H9 (cell line): ENCODE results near the gene CRELD2. TPM values are rescaled to one million over a fixed set of nuclear protein-coding genes. Genes with fewer than 3 reads are reported as not detected.

Experiments used
- DNase-seq: peaks from one replicate; pipeline ENCODE4 v3.0.0-alpha.2; 2017
- H2AFZ ChIP-seq: one replicate; pipeline ENCODE4 v1.6.1; 2013; ENCODE audit warnings: mild to moderate bottlenecking, low read length, control low read depth, moderate library complexity
- H2AK5ac ChIP-seq: 2 replicates; pipeline ENCODE4 v1.6.1; 2013; ENCODE audit warnings: low read length, control low read depth, mixed read lengths; ENCODE audit not compliant: insufficient read length
- H2BK120ac ChIP-seq: one replicate; pipeline ENCODE4 v1.6.1; 2013; ENCODE audit warnings: low read depth, mild to moderate bottlenecking, low read length, control low read depth, inconsistent platforms; ENCODE audit not compliant: poor library complexity, severe bottlenecking
- H2BK12ac ChIP-seq: 2 replicates; pipeline ENCODE4 v1.6.1; 2013; ENCODE audit warnings: low read length, control low read depth, mixed read lengths, low read depth; ENCODE audit not compliant: insufficient read length
- H2BK15ac ChIP-seq: 2 replicates; pipeline ENCODE4 v1.6.1; 2013; ENCODE audit warnings: low read depth, low read length, control low read depth
- H2BK20ac ChIP-seq: one replicate; pipeline ENCODE4 v1.6.1; 2013; ENCODE audit warnings: low read depth, mild to moderate bottlenecking, low read length, control low read depth, inconsistent platforms; ENCODE audit not compliant: poor library complexity, severe bottlenecking
- H2BK5ac ChIP-seq: 2 replicates; pipeline ENCODE4 v1.6.1; 2013; ENCODE audit warnings: low read length, control low read depth, mixed read lengths; ENCODE audit not compliant: insufficient read length
- H3K14ac ChIP-seq: 2 replicates; pipeline ENCODE4 v1.6.1; 2013; ENCODE audit warnings: low read length, control low read depth; ENCODE audit not compliant: insufficient read depth
- H3K18ac ChIP-seq: 2 replicates; pipeline ENCODE4 v1.6.1; 2013; ENCODE audit warnings: low read depth, mild to moderate bottlenecking, mixed read lengths, low read length, control low read depth; ENCODE audit not compliant: insufficient read length
- H3K23ac ChIP-seq: 2 replicates; pipeline ENCODE4 v1.6.1; 2013; ENCODE audit warnings: low read length, control low read depth, mixed read lengths, low read depth; ENCODE audit not compliant: insufficient read length
- H3K23me2 ChIP-seq: 2 replicates; pipeline ENCODE4 v1.6.1; 2013; ENCODE audit warnings: low read depth, mild to moderate bottlenecking, mixed read lengths, low read length, control low read depth; ENCODE audit not compliant: insufficient read length, poor library complexity, severe bottlenecking
- H3K27ac ChIP-seq: 2 replicates; pipeline ENCODE4 v1.5.1; 2013; ENCODE audit warnings: low read length, control low read depth, mixed read lengths, low read depth; ENCODE audit not compliant: insufficient read length
- H3K27me3 ChIP-seq: 2 replicates; pipeline ENCODE4 v1.6.1; 2013; ENCODE audit warnings: low read length, control low read depth, inconsistent platforms; ENCODE audit not compliant: insufficient read depth
- H3K4ac ChIP-seq: 2 replicates; pipeline ENCODE4 v1.6.1; 2013; ENCODE audit warnings: low read depth, mild to moderate bottlenecking, control low read depth, inconsistent platforms, low read length, moderate library complexity
- H3K4me1 ChIP-seq: 2 replicates; pipeline ENCODE4 v1.6.1; 2013; ENCODE audit warnings: low read length, control low read depth, inconsistent platforms; ENCODE audit not compliant: insufficient read depth
- H3K4me2 ChIP-seq: 2 replicates; pipeline ENCODE4 v1.6.1; 2013; ENCODE audit warnings: low read length, control low read depth, mixed read lengths; ENCODE audit not compliant: insufficient read length, insufficient read depth
- H3K56ac ChIP-seq: 2 replicates; pipeline ENCODE4 v1.6.1; 2013; ENCODE audit warnings: low read depth, mild to moderate bottlenecking, mixed read lengths, low read length, control low read depth; ENCODE audit not compliant: insufficient read length
- H3K79me1 ChIP-seq: 2 replicates; pipeline ENCODE4 v1.6.1; 2013; ENCODE audit warnings: low read depth, mild to moderate bottlenecking, moderate library complexity, low read length, control low read depth, inconsistent platforms; ENCODE audit not compliant: insufficient read depth, poor library complexity, severe bottlenecking
- H3K79me2 ChIP-seq: 2 replicates; pipeline ENCODE4 v1.6.1; 2013; ENCODE audit warnings: low read length, control low read depth, inconsistent platforms; ENCODE audit not compliant: insufficient read depth
- H3K9ac ChIP-seq: 2 replicates; pipeline ENCODE4 v1.6.1; 2013; ENCODE audit warnings: low read length, control low read depth, mixed read lengths; ENCODE audit not compliant: insufficient read length; ENCODE audit errors: extremely low read depth
- H3K9me3 ChIP-seq: one replicate; pipeline ENCODE4 v1.6.1; 2013; ENCODE audit warnings: low read depth, low read length, inconsistent platforms; ENCODE audit not compliant: control insufficient read depth
- H3T11ph ChIP-seq: one replicate; pipeline ENCODE4 v1.6.1; 2013; ENCODE audit warnings: mild to moderate bottlenecking, low read length, control low read depth, inconsistent platforms
- H4K20me1 ChIP-seq: one replicate; pipeline ENCODE4 v1.6.1; 2013; ENCODE audit not compliant: control insufficient read depth, insufficient read length, insufficient read depth
- H4K5ac ChIP-seq: 2 replicates; pipeline ENCODE4 v1.6.1; 2013; ENCODE audit warnings: low read depth, mild to moderate bottlenecking, mixed read lengths, low read length, control low read depth; ENCODE audit not compliant: insufficient read length
- H4K8ac ChIP-seq: replicated peaks from 2 replicates; pipeline ENCODE4 v1.6.1; 2013; ENCODE audit warnings: low read length, control low read depth, mixed read lengths, low read depth; ENCODE audit not compliant: insufficient read length
- H4K91ac ChIP-seq: 2 replicates; pipeline ENCODE4 v1.6.1; 2013; ENCODE audit warnings: low read depth, mild to moderate bottlenecking, moderate library complexity, mixed read lengths, low read length, control low read depth; ENCODE audit not compliant: insufficient read length
- H3K27ac Mint-ChIP-seq, 3 experiments: 2 replicates in 2 of 3; 3 replicates in 1 of 3; pipeline ENCODE4 v1.8.0; 2020 to 2021; ENCODE audit warnings: mixed read lengths in 3 of 3, mild to moderate bottlenecking in 1 of 3, moderate library complexity in 1 of 3
- H3K27me3 Mint-ChIP-seq: 2 replicates; pipeline ENCODE4 v1.8.0; 2021; ENCODE audit warnings: low read depth, mild to moderate bottlenecking, moderate library complexity, mixed read lengths
- H3K36me3 Mint-ChIP-seq, 3 experiments: 2 replicates in 2 of 3; 3 replicates in 1 of 3; pipeline ENCODE4 v1.8.0; 2020 to 2021; ENCODE audit warnings: low read depth in 3 of 3, mixed read lengths in 3 of 3; ENCODE audit not compliant: insufficient read depth in 1 of 3
- H3K4me1 Mint-ChIP-seq, 2 experiments: 2 replicates each; pipeline ENCODE4 v1.8.0; 2020; ENCODE audit warnings: mixed read lengths in 2 of 2
- H3K4me3 Mint-ChIP-seq, 2 experiments: 2 replicates in 1 of 2; 3 replicates in 1 of 2; pipeline ENCODE4 v1.8.0; 2020 to 2021; ENCODE audit warnings: mild to moderate bottlenecking in 2 of 2, mixed read lengths in 2 of 2, moderate library complexity in 1 of 2
- H3K9me3 Mint-ChIP-seq, 2 experiments: 2 replicates in 1 of 2; 3 replicates in 1 of 2; pipeline ENCODE4 v1.8.0; 2020; ENCODE audit warnings: mild to moderate bottlenecking in 2 of 2, mixed read lengths in 2 of 2, moderate library complexity in 1 of 2
- WGBS: extraction: QIAGEN DNeasy Blood & Tissue Kit; methylation state at CpG from one replicate; pipeline ENCODE4 v1.1.7; 2013; ENCODE audit warnings: missing lambda C conversion rate, low lambda C conversion rate, mixed read lengths; ENCODE audit not compliant: insufficient read length; ENCODE audit errors: extremely low coverage; 5-methylcytosine and 5-hydroxymethylcytosine counted together
- total RNA-seq: library from RNA; stranded (reverse); gene quantifications from 2 replicates; pipeline ENCODE4 v1.2.1, GENCODE V29; 2021
- TF ChIP-seq, protein P1 (sequence below): fragments of 200-600 bp; sonication (generic); conservative IDR thresholded peaks from 3 replicates; pipeline ENCODE4 v1.8.0; 2021; ENCODE audit warnings: antibody characterized with exemption, mild to moderate bottlenecking

The CRELD2 gene
- total RNA-seq, 1 experiment from 2014 or later, result 34.7 TPM

DNA sequence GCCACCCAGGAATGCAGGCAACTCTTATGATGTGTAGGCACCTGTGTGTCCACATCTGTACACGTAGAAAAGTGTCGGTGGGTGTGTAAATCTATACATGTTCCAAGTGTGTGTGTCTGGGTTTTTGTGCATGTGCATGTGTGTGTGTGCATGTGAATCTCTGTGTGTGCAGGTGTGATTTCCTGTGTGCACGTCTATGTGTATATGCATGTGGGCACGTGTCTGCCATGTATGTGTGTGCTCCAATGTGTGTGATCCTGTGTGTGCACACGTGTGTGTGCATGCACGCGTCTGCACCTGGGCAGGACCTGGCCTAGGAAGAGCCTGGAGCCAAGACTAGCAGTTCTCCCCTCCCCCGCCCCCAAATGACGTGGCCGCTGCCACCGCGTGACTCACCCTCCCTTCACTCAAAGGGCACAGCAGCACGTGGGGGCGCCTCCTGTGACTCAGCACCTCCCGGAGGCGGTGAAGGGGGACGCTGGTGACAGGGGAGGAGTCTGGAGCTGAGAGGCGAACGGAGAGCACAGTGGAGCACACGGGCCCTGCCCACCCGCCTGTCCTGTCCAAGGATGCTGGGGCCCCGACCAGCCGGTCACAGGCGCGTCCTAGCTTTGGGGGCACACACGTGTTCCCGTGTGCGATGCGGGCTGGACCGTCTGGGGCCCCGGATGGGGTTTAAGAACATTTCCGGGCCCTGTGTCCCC, 52.2 kb downstream of the CRELD2 start:
- DNase-seq, result peak; percentile 92
- H3K79me1 ChIP-seq, result no peaks in the 10 kb centered on the region
- no peak overlapping the region for H2BK15ac ChIP-seq
- no peak overlapping the region for H3K18ac ChIP-seq
- peaks cover 3% of the 10 kb centered on the region for H4K20me1 ChIP-seq
- no peak overlapping the region for H3K9ac ChIP-seq
- no peak overlapping the region for H3K14ac ChIP-seq
- peak overlapping the region; percentile 11 for H3K4me2 ChIP-seq
- Mint-ChIP-seq H3K27me3 (peaks cover 16% of the 10 kb centered on the region), H3K36me3 (peaks cover 0 to 2% (median 0%) of the 10 kb centered on the region in 3 experiments; a peak in 1 of 7 replicates), H3K9me3 (no peaks in the 10 kb centered on the region; a peak in 1 of 5 replicates), H3K27ac (peak overlapping the region in 1 of 3 experiments; percentile 92; a peak in 1 of 7 replicates), H3K4me1 (peaks cover 5 to 9% of the 10 kb centered on the region in 2 experiments), H3K4me3 (peak overlapping the region; percentile 59 to 74)
- H2AFZ ChIP-seq, result no peak overlapping the region
- no peak overlapping the region for H2AK5ac ChIP-seq
- H2BK12ac ChIP-seq, result no peak overlapping the region
- H3K27me3 ChIP-seq, result no peaks in the 10 kb centered on the region
- H3T11ph ChIP-seq, result no peak overlapping the region
- no peaks in the 10 kb centered on the region for H3K79me2 ChIP-seq
- no peak overlapping the region for H4K8ac ChIP-seq
- TF ChIP-seq, protein P1, sequence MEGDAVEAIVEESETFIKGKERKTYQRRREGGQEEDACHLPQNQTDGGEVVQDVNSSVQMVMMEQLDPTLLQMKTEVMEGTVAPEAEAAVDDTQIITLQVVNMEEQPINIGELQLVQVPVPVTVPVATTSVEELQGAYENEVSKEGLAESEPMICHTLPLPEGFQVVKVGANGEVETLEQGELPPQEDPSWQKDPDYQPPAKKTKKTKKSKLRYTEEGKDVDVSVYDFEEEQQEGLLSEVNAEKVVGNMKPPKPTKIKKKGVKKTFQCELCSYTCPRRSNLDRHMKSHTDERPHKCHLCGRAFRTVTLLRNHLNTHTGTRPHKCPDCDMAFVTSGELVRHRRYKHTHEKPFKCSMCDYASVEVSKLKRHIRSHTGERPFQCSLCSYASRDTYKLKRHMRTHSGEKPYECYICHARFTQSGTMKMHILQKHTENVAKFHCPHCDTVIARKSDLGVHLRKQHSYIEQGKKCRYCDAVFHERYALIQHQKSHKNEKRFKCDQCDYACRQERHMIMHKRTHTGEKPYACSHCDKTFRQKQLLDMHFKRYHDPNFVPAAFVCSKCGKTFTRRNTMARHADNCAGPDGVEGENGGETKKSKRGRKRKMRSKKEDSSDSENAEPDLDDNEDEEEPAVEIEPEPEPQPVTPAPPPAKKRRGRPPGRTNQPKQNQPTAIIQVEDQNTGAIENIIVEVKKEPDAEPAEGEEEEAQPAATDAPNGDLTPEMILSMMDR, result no peak
- H3K27ac ChIP-seq, result no peak overlapping the region
- H2BK120ac ChIP-seq, result no peak overlapping the region
- H3K4me1 ChIP-seq, result no peaks in the 10 kb centered on the region; the same call in 1 of the 2 replicates
- no peak overlapping the region for H3K4ac ChIP-seq
- no peak overlapping the region for H3K56ac ChIP-seq
- no peak overlapping the region for H2BK5ac ChIP-seq
- H4K91ac ChIP-seq, result no peak overlapping the region
- H4K5ac ChIP-seq, result no peak overlapping the region
- no peak overlapping the region for H3K23ac ChIP-seq
- WGBS, result no CpG with 5 or more reads among the region's 32 CpGs
- no peaks in the 10 kb centered on the region for H3K23me2 ChIP-seq
- H3K9me3 ChIP-seq, result no peaks in the 10 kb centered on the region
- H2BK20ac ChIP-seq, result no peak overlapping the region
